Ishikawa (cell line): ENCODE data around the gene ZCCHC10.

Experiments
- CREB1 ChIP-seq: IDR thresholded peaks from 2 replicates; pipeline ENCODE4 v1.6.1; 2012; ENCODE audit warnings: low read depth
- RAD21 ChIP-seq: IDR thresholded peaks from 2 replicates; pipeline ENCODE4 v1.6.1; 2012; ENCODE audit warnings: low read depth

- TF ChIP-seq CREB1 (no peak), RAD21 (no peak)
These were observed 15.6 kb upstream of the ZCCHC10 start for GRCh38 chr5:133041910-133042309.
